GM12878 (cell line): ENCODE results near the gene HTRA3.

Source experiments
- BACH1 ChIP-seq: fragments of 450-650 bp; IDR thresholded peaks from 2 replicates; pipeline ENCODE4 v1.6.1; 2017; ENCODE audit warnings: mild to moderate bottlenecking, borderline replicate concordance
- KAT2A ChIP-seq: conservative IDR thresholded peaks from 2 replicates; pipeline ENCODE4 v1.6.1; 2011; ENCODE audit warnings: low read depth, low read length; ENCODE audit not compliant: control insufficient read depth
- POLR2A ChIP-seq: IDR thresholded peaks from 2 replicates; pipeline ENCODE4 v1.6.1; 2011; ENCODE audit warnings: low read depth, mild to moderate bottlenecking, low read length
- YY1 ChIP-seq: IDR thresholded peaks from 2 replicates; pipeline ENCODE4 v1.6.1; 2011; ENCODE audit warnings: low read depth, mild to moderate bottlenecking, low read length
- TF ChIP-seq, protein P1 (sequence below), 3 experiments: IDR thresholded peaks in 2 of 3; conservative IDR thresholded peaks in 1 of 3; 2 replicates each; pipeline ENCODE4 v1.5.1; 2011; ENCODE audit warnings: low read depth in 3 of 3, low read length in 3 of 3, mild to moderate bottlenecking in 3 of 3, control low read depth in 2 of 3, moderate library complexity in 2 of 3, inconsistent platforms in 1 of 3, mixed read lengths in 1 of 3; ENCODE audit not compliant: control insufficient read depth in 2 of 3, insufficient read depth in 1 of 3; ENCODE audit errors: extremely low read depth in 1 of 3

DNA sequence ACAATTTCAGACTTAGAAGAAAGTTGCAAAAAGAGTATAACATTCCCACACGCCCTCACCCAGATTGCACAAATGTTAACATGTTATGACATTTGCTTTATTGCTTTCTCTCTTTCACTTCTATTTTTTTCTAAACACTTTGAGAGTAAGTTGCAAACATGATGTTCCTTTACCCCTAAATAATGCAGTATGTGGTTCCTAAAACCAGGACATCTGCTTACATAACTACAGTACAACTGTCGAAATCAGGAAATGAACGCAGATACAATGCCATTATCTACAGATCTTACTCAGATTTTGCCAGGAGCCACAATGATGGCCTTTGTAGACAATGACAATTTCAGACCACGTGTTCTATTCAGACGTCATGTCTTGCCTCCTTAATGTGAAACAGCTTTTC, 48.1 kb upstream of the HTRA3 start:
- TF ChIP-seq POLR2A, result no peak
- no peak for TF ChIP-seq BACH1
- TF ChIP-seq YY1, result no peak
- no peak for TF ChIP-seq KAT2A
- TF ChIP-seq, protein P1, sequence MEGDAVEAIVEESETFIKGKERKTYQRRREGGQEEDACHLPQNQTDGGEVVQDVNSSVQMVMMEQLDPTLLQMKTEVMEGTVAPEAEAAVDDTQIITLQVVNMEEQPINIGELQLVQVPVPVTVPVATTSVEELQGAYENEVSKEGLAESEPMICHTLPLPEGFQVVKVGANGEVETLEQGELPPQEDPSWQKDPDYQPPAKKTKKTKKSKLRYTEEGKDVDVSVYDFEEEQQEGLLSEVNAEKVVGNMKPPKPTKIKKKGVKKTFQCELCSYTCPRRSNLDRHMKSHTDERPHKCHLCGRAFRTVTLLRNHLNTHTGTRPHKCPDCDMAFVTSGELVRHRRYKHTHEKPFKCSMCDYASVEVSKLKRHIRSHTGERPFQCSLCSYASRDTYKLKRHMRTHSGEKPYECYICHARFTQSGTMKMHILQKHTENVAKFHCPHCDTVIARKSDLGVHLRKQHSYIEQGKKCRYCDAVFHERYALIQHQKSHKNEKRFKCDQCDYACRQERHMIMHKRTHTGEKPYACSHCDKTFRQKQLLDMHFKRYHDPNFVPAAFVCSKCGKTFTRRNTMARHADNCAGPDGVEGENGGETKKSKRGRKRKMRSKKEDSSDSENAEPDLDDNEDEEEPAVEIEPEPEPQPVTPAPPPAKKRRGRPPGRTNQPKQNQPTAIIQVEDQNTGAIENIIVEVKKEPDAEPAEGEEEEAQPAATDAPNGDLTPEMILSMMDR (IDR thresholded peaks at IDR 0.05 in 2 of 3, conservative IDR thresholded peaks at IDR 0.05 in 1 of 3; ENCODE audit: control insufficient read depth in 2 of 3, extremely low read depth in 1 of 3, insufficient read depth in 1 of 3, low read depth in 3 of 3, low read length in 3 of 3), result no peak
